Common myeloid progenitor, CD34-positive (primary cell): ENCODE measurements around the gene ZNF549.
A peak's percentile ranks its signal among the peaks of the same experiment; 100 is the strongest.

Experiments used
- CTCF ChIA-PET: fragments of 350-600 bp; sonication (Branson Sonifier 250); formaldehyde crosslinking; loops from one replicate; lab custom pipeline; 2021; ENCODE audit warnings: antibody characterized with exemption; lab: Charles Lee
- POLR2A ChIA-PET: fragments of 350-600 bp; sonication (Branson Sonifier 250); formaldehyde crosslinking; loops from one replicate; lab custom pipeline; 2021; ENCODE audit warnings: antibody characterized with exemption; lab: Charles Lee
- DNase-seq, 3 donors: peaks; one replicate each; pipeline versions ENCODE4 v3.0.0 to v3.0.0-alpha.2; 2013
- H3K27ac ChIP-seq, 2 experiments: 1 replicate in 1 of 2; 2 replicates in 1 of 2; pipeline ENCODE4 v1.7.0; 2013; ENCODE audit warnings: inconsistent platforms in 2 of 2, low read length in 2 of 2, mild to moderate bottlenecking in 2 of 2, low read depth in 1 of 2, moderate library complexity in 1 of 2; ENCODE audit not compliant: severe bottlenecking in 2 of 2, insufficient read depth in 1 of 2, poor library complexity in 1 of 2
- H3K27me3 ChIP-seq, 5 experiments: replicated peaks in 2 of 5; 1 replicate in 3 of 5; 2 replicates in 2 of 5; pipeline versions ENCODE4 v1.6.1 to v1.7.0; 2013; ENCODE audit warnings: low read length in 4 of 5, mild to moderate bottlenecking in 2 of 5, moderate library complexity in 2 of 5, inconsistent platforms in 1 of 5; ENCODE audit not compliant: insufficient read depth in 5 of 5, control insufficient read depth in 4 of 5
- H3K36me3 ChIP-seq, 4 experiments: 1 replicate in 2 of 4; 2 replicates in 2 of 4; pipeline versions ENCODE4 v1.6.1 to v1.7.0; 2013; ENCODE audit warnings: low read length in 3 of 4, control low read depth in 1 of 4, mild to moderate bottlenecking in 1 of 4; ENCODE audit not compliant: control insufficient read depth in 4 of 4, insufficient read depth in 4 of 4
- H3K4me1 ChIP-seq, 4 experiments: 1 replicate in 3 of 4; 2 replicates in 1 of 4; pipeline versions ENCODE4 v1.6.1 to v1.7.1; 2013; ENCODE audit warnings: low read length in 3 of 4, mild to moderate bottlenecking in 3 of 4, control low read depth in 1 of 4, inconsistent platforms in 1 of 4, moderate library complexity in 1 of 4; ENCODE audit not compliant: control insufficient read depth in 4 of 4, insufficient read depth in 4 of 4; ENCODE audit errors: control extremely low read depth in 1 of 4
- H3K4me3 ChIP-seq, 7 experiments: 1 replicate in 4 of 7; 2 replicates in 3 of 7; pipeline versions ENCODE4 v1.5.1 to v1.7.0; 2013; ENCODE audit warnings: mild to moderate bottlenecking in 7 of 7, low read length in 6 of 7, moderate library complexity in 6 of 7, inconsistent platforms in 2 of 7, low read depth in 2 of 7, control low read depth in 1 of 7; ENCODE audit not compliant: insufficient read depth in 4 of 7, control insufficient read depth in 1 of 7; ENCODE audit errors: extremely low read depth in 1 of 7
- H3K9me3 ChIP-seq, 5 experiments: 1 replicate in 4 of 5; 2 replicates in 1 of 5; pipeline versions ENCODE4 v1.6.1 to v1.7.1; 2013; ENCODE audit warnings: low read length in 4 of 5, mild to moderate bottlenecking in 2 of 5, inconsistent platforms in 1 of 5, low read depth in 1 of 5, moderate library complexity in 1 of 5; ENCODE audit not compliant: control insufficient read depth in 4 of 5, insufficient read depth in 2 of 5; ENCODE audit errors: control extremely low read depth in 1 of 5
- WGBS: methylation state at CpG from one replicate; pipeline ENCODE4 v1.1.5; 2013; ENCODE audit not compliant: insufficient coverage; 5-methylcytosine and 5-hydroxymethylcytosine counted together

ZNF549 gene

GRCh38 chr19:57583104-57583520 lies 56.0 kb downstream of the ZNF549 start:
- H3K4me3 ChIP-seq: peak overlapping the region in 2 of 7 experiments; percentile 77 to 80

GRCh38 chr19:57583521-57584416 lies 56.6 kb downstream of the ZNF549 start, which contains the start of gene ZIK1:
Gene ZIK1, plus strand, starts transcription at chr19:57584145. Its CDS starts 212 bp downstream, at chr19:57584357.
- H3K36me3 ChIP-seq: peaks cover 8 to 33% (median 26%) of the 10 kb centered on the region in 4 experiments
- CTCF ChIA-PET: no interaction called here
- H3K27ac ChIP-seq: peak within 1 kb of the TSS; percentile 22 to 45
- no peaks in the 10 kb centered on the region for H3K27me3 ChIP-seq
- 3% methylated on average over 70 of the region's 76 CpGs for WGBS
- peaks cover 0 to 22% (median 14%) of the 10 kb centered on the region in 4 experiments for H3K4me1 ChIP-seq
- DNase-seq: peak; percentile 98 to 99 (median 99)
- POLR2A ChIA-PET: interaction anchor here (0.8 kb wide), 1 partner anchor 84 kb away, joined by 3 read pairs; the partner anchor contains the start of gene ZNF773
- peaks cover 1 to 47% (median 39%) of the 10 kb centered on the region in 5 experiments for H3K9me3 ChIP-seq
- H3K4me3 ChIP-seq: peak within 1 kb of the TSS; percentile 69 to 85 (median 77)

More at GRCh38 chr19:57583104-57583520, 56.0 kb downstream of the ZNF549 start:
- Histone ChIP-seq H3K27ac (no peak overlapping the region), H3K4me1 (peaks cover 0 to 24% (median 17%) of the 10 kb centered on the region in 4 experiments), H3K36me3 (peaks cover 6 to 26% (median 20%) of the 10 kb centered on the region in 4 experiments), H3K9me3 (peaks cover 1 to 41% (median 33%) of the 10 kb centered on the region in 5 experiments), H3K27me3 (no peaks in the 10 kb centered on the region)
- CTCF ChIA-PET: no interaction called here
- POLR2A ChIA-PET: interaction anchor here (0.8 kb wide), 1 partner anchor 83 kb away, joined by 3 read pairs; the partner anchor contains the start of gene ZNF773
- 54% methylated on average over 20 of the region's 21 CpGs for WGBS
- no peak for DNase-seq

GRCh38 chr19:57587529-57587928 lies 60.4 kb downstream of the ZNF549 start:
- Histone ChIP-seq H3K27ac (no peak overlapping the region), H3K36me3 (peaks cover 29 to 70% (median 62%) of the 10 kb centered on the region in 4 experiments), H3K9me3 (peaks cover 6 to 76% (median 66%) of the 10 kb centered on the region in 5 experiments), H3K4me3 (no peak overlapping the region), H3K27me3 (no peaks in the 10 kb centered on the region), H3K4me1 (peaks cover 0 to 18% (median 14%) of the 10 kb centered on the region in 4 experiments)
- DNase-seq: no peak
- 100% methylated on average over 1 of the region's 1 CpG for WGBS
- POLR2A ChIA-PET: no interaction called here
- CTCF ChIA-PET: no interaction called here

GRCh38 chr19:57599377-57599760 lies 72.2 kb downstream of the ZNF549 start:
- DNase-seq: no peak
- CTCF ChIA-PET: no interaction called here
- Histone ChIP-seq H3K4me1 (peaks cover 0 to 13% (median 8%) of the 10 kb centered on the region in 4 experiments), H3K4me3 (peak overlapping the region; percentile 73 to 98 (median 87)), H3K27ac (peak overlapping the region in 1 of 2 experiments; percentile 40), H3K27me3 (no peaks in the 10 kb centered on the region), H3K9me3 (peaks cover under 1 to 28% (median 13%) of the 10 kb centered on the region in 5 experiments), H3K36me3 (peaks cover 0 to 20% (median 10%) of the 10 kb centered on the region in 4 experiments)
- 6% methylated on average over 2 of the region's 8 CpGs for WGBS
- POLR2A ChIA-PET: no interaction called here

- peaks cover 0 to 13% (median 8%) of the 10 kb centered on the region in 4 experiments for H3K4me1 ChIP-seq
- peak within 1 kb of the TSS; percentile 73 to 98 (median 87) for H3K4me3 ChIP-seq
- ChIA-PET CTCF (interaction anchor here (1.8 kb wide), 1 partner anchor 14 kb away, joined by 9 read pairs; the partner anchor contains the start of gene ZNF134), POLR2A (no interaction called here)
- no peaks in the 10 kb centered on the region for H3K27me3 ChIP-seq
- H3K9me3 ChIP-seq: peaks cover 2 to 32% (median 18%) of the 10 kb centered on the region in 5 experiments
- peak within 1 kb of the TSS in 1 of 2 experiments; percentile 40 for H3K27ac ChIP-seq
- under 1% methylated on average over 49 of the region's 53 CpGs for WGBS
- H3K36me3 ChIP-seq: peaks cover 2 to 25% (median 15%) of the 10 kb centered on the region in 4 experiments
- peak; percentile 88 to 93 (median 91) for DNase-seq
Observed at GRCh38 chr19:57599761-57600383, 72.7 kb downstream of the ZNF549 start, which contains the start of gene ZNF530. Gene ZNF530, plus strand, starts transcription at chr19:57599885. Its CDS starts 4,461 bp downstream, at chr19:57604346.

- WGBS: 100% methylated on average over 1 of the region's 5 CpGs
- no peaks in the 10 kb centered on the region for H3K27me3 ChIP-seq
- peaks cover 22 to 59% (median 44%) of the 10 kb centered on the region in 4 experiments for H3K36me3 ChIP-seq
- peaks cover 9 to 70% (median 49%) of the 10 kb centered on the region in 5 experiments for H3K9me3 ChIP-seq
- ChIA-PET POLR2A (no interaction called here), CTCF (interaction anchor here (0.6 to 0.7 kb wide), 2 partner anchors 12 to 458 kb away, joined by 3 read pairs; no protein-coding TSS in a partner anchor)
- no peak for DNase-seq
- no peak overlapping the region for H3K4me3 ChIP-seq
- no peaks in the 10 kb centered on the region for H3K4me1 ChIP-seq
- no peak overlapping the region for H3K27ac ChIP-seq
Observed at GRCh38 chr19:57606931-57607330, 79.8 kb downstream of the ZNF549 start.
